ENCODE measurements around the gene UGDH.

GRCh38 chr4:39518484-39518883 is 8.8 kb downstream of the UGDH start:
- TF ChIP-seq CTCF (IDR thresholded peaks at IDR 0.05) (no peak), EP300 (IDR thresholded peaks at IDR 0.05) (no peak), POLR2A (IDR thresholded peaks at IDR 0.05) (no peak)
